ENCODE results near the gene KIF6.

- TF ChIP-seq POLR2A (IDR thresholded peaks at IDR 0.05; ENCODE audit: control extremely low read depth in 1 of 2, low read depth in 2 of 2, low read length in 2 of 2), result no peak
- no peak for TF ChIP-seq TCF12 (IDR thresholded peaks at IDR 0.05; ENCODE audit: low read depth, low read length)
- TF ChIP-seq YY1 (IDR thresholded peaks at IDR 0.05; ENCODE audit: low read depth, low read length), result no peak
- no peak for TF ChIP-seq RAD21 (IDR thresholded peaks at IDR 0.05 in 1 of 2, conservative IDR thresholded peaks at IDR 0.05 in 1 of 2; ENCODE audit: low read depth in 2 of 2, low read length in 2 of 2)
- TF ChIP-seq CTCF (IDR thresholded peaks at IDR 0.05; ENCODE audit: control extremely low read depth in 1 of 3, insufficient read depth in 1 of 3, low read depth in 1 of 3, low read length in 3 of 3), result no peak
- TF ChIP-seq EZH2 (IDR thresholded peaks at IDR 0.05; ENCODE audit: low read depth, low read length, severe bottlenecking), result no peak
- TF ChIP-seq TEAD4 (IDR thresholded peaks at IDR 0.05; ENCODE audit: low read depth, low read length), result no peak
- TF ChIP-seq USF2 (IDR thresholded peaks at IDR 0.05; ENCODE audit: low read length), result no peak
- no peak for TF ChIP-seq RXRA (IDR thresholded peaks at IDR 0.05; ENCODE audit: insufficient read depth, low read depth, low read length)
- no peak for TF ChIP-seq RFX5 (IDR thresholded peaks at IDR 0.05; ENCODE audit: borderline replicate concordance, low read depth, low read length)
These were observed 28.5 kb upstream of the KIF6 start for GRCh38 chr6:39753725-39754045.

Measured in H1 (cell line).